ENCODE results near the gene CACNA2D4.

CACNA2D4 gene

GRCh38 chr12:1758887-1759286, 159.6 kb downstream of the CACNA2D4 start:
- no peak for DNase-seq (ENCODE audit: extremely low read depth in 1 of 2, low read depth in 1 of 2)

GRCh38 chr12:1758376-1758775, 160.1 kb downstream of the CACNA2D4 start:
- no peak for DNase-seq (ENCODE audit: extremely low read depth in 1 of 2, low read depth in 1 of 2)

- no peak for DNase-seq (ENCODE audit: extremely low read depth in 1 of 2, low read depth in 1 of 2)
These were observed 168.2 kb downstream of the CACNA2D4 start for GRCh38 chr12:1750300-1750699.

GRCh38 chr12:1749019-1749418, 169.4 kb downstream of the CACNA2D4 start:
- DNase-seq (ENCODE audit: extremely low read depth in 1 of 2, low read depth in 1 of 2): no peak

GRCh38 chr12:1747609-1748008, 170.8 kb downstream of the CACNA2D4 start:
- no peak for DNase-seq (ENCODE audit: extremely low read depth in 1 of 2, low read depth in 1 of 2)

- DNase-seq (ENCODE audit: extremely low read depth in 1 of 2, low read depth in 1 of 2): no peak
These were observed 173.5 kb downstream of the CACNA2D4 start for GRCh38 chr12:1744932-1745331.

Data from stimulated activated CD8-positive, alpha-beta memory T cell treated with anti-CD3 and anti-CD28 coated beads, Interleukin-7, amount 100 ng/mL, for 48 hours (primary cell).